NAMALWA (cell line): ENCODE data around the gene CIC.

Experiments used
- DNase-seq: peaks from one replicate; pipeline ENCODE4 v3.0.0-alpha.2; 2015; ENCODE audit warnings: low spot score

Gene CIC

DNA sequence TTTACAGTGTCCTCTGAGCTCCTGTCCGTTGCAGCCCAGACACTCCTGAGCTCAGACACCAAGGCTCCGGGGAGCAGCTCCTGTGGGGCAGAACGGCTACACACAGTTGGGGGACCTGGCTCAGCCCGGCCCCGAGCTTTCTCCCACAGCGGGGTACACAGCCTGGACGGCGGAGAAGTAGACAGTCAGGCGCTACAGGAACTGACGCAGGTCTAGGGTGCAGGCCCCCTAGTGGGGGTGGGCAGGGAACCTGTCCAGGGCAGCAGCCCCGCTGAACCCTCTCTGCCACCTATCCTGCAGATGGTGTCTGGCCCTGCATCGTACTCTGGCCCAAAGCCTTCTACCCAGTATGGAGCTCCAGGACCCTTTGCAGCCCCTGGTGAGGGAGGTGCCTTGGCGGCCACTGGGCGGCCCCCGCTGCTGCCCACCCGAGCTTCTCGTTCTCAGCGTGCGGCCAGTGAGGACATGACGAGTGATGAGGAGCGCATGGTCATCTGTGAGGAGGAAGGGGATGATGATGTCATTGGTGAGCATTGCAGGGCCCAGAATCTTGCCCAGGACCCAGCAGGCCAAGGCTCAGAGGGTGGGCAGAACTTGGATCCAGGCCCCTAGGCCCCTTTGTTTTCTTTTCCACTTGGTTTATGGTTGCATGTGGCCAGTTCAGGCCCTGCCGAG lies 20.0 kb downstream of the CIC start:
- DNase-seq = no peak

DNA sequence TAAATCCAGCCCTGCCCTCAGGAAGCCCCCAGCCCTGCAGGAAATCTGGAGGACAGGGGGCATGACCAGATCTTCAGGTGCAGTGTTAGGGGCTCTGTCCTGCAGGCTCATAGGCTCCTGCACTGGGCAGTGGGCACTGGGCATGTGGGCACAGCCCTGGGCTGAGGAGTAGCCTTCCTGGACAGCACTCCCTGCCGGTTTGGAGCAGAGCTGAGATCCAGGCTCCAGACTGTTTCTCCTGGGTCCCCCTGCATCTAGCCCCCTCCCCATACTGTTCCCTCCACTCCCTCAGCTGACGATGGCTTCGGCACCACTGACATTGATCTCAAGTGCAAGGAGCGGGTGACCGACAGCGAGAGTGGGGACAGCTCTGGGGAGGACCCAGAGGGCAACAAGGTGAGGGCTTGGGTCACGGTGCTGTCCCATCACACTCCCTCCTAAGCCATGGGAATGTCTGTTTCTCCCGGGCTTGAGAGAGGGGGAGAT lies 20.5 kb downstream of the CIC start:
- no peak for DNase-seq

DNA sequence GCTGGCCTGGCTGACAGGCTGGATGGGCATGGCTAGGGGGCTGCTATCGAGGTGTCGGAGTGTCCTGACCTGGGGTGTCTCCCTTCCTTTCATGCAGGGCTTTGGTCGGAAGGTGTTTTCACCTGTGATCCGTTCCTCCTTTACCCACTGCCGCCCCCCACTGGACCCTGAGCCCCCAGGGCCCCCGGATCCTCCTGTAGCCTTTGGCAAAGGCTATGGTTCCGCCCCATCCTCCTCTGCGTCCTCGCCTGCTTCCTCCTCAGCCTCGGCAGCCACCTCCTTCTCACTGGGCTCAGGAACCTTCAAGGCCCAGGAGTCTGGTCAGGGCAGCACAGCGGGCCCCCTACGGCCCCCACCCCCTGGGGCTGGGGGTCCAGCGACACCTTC lies 21.1 kb downstream of the CIC start:
- DNase-seq = no peak

DNA sequence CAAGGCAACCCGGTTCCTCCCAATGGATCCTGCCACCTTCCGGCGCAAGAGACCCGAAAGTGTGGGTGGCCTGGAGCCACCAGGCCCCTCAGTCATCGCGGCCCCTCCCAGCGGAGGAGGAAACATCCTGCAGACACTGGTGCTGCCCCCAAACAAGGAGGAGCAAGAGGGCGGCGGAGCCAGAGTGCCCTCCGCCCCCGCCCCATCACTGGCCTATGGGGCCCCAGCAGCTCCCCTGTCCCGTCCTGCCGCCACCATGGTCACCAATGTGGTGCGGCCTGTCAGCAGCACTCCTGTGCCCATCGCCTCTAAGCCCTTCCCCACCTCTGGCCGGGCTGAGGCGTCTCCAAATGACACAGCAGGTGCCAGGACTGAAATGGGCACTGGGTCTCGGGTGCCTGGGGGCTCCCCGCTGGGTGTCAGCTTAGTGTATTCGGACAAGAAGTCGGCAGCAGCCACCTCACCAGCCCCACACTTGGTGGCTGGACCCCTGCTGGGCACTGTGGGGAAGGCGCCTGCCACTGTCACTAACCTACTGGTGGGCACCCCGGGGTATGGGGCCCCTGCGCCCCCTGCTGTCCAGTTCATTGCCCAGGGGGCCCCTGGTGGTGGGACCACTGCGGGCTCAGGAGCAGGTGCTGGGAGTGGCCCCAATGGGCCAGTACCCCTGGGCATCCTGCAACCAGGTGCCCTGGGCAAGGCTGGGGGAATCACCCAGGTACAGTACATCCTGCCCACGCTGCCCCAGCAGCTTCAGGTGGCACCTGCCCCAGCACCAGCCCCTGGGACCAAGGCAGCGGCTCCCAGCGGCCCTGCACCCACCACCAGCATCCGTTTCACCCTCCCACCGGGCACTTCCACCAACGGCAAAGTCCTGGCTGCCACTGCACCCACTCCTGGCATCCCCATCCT lies 21.7 kb downstream of the CIC start:
- DNase-seq = peak; percentile 88

DNA sequence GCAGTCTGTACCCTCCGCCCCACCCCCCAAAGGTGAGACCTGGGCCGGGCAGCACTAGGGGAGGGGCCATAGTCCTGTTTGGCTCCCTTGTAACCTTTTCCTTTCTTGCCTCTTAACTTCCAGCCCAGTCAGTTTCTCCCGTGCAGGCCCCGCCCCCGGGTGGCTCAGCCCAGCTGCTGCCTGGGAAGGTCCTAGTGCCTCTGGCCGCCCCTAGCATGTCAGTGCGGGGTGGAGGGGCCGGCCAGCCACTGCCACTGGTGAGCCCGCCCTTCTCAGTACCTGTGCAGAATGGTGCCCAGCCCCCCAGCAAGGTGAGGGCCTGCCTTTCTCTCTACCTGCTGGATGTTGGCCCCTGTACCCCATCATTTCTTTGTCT lies 22.4 kb downstream of the CIC start:
- no peak for DNase-seq

DNA sequence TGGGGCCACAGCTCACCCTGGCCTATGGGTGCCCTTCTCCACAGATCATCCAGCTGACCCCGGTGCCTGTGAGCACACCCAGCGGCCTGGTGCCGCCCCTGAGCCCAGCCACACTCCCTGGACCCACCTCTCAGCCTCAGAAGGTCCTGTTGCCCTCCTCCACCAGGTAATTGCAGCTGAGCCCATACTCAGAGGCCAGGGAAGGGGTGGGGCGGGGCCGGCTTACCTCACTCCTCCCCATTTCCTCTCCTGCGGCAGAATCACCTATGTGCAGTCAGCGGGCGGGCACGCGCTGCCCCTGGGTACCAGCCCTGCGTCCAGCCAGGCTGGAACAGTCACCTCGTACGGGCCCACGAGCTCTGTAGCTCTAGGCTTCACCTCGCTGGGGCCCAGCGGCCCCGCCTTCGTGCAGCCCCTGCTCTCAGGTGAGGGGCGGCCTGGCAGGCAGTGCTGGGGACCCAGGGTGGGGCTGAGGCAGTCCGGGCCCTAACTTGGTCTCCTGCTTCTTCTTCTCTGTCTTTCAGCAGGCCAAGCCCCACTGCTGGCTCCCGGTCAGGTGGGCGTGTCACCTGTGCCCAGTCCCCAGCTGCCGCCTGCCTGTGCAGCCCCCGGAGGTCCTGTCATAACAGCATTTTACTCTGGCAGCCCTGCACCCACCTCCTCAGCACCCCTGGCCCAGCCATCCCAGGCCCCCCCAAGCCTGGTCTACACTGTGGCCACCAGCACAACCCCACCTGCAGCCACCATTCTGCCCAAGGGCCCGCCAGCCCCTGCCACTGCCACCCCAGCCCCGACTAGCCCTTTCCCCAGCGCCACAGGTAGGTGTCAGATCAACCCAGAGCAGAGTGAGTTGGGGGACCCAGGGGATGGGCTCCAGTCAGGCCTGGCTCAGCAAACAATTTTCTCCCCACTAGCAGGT lies 23.2 kb downstream of the CIC start:
- no peak for DNase-seq

DNA sequence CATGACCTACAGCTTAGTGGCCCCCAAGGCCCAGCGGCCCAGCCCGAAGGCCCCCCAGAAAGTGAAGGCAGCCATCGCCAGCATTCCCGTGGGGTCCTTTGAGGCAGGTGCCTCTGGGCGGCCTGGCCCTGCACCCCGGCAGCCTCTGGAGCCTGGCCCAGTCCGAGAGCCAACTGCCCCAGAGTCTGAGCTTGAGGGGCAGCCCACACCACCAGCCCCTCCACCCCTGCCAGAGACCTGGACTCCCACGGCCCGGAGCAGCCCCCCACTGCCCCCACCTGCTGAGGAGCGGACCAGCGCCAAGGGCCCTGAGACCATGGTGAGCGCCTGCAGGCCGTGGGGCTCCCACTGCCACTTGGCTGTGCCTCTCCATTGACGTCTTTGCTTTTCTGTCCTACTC lies 23.9 kb downstream of the CIC start:
- DNase-seq = no peak

DNA sequence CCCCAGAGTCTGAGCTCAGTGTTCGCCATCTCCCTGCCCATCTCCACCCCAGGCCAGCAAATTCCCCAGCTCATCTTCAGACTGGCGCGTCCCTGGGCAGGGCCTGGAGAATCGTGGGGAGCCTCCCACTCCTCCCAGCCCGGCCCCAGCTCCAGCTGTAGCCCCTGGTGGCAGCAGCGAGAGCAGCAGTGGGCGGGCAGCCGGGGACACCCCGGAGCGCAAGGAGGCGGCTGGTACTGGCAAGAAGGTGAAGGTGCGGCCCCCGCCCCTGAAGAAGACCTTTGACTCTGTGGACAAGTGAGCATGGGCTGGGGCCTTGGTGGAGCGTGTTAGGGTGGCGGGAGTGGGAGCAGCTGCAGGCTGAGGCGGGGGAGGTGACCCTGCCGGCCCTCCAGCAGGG lies 24.5 kb downstream of the CIC start:
- DNase-seq = no peak

DNA sequence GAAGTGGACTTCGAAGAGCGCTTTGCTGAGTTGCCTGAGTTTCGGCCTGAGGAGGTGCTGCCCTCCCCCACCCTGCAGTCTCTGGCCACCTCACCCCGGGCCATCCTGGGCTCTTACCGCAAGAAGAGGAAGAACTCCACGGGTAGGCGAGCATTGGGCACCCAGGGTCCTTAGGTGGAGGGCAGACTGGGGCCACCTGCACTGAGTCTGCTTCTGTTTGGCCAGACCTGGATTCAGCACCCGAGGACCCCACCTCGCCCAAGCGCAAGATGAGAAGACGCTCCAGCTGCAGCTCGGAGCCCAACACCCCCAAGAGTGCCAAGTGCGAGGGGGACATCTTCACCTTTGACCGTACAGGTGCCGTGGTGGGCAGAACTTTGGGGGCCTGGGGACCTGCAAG lies 24.9 kb downstream of the CIC start:
- no peak for DNase-seq

DNA sequence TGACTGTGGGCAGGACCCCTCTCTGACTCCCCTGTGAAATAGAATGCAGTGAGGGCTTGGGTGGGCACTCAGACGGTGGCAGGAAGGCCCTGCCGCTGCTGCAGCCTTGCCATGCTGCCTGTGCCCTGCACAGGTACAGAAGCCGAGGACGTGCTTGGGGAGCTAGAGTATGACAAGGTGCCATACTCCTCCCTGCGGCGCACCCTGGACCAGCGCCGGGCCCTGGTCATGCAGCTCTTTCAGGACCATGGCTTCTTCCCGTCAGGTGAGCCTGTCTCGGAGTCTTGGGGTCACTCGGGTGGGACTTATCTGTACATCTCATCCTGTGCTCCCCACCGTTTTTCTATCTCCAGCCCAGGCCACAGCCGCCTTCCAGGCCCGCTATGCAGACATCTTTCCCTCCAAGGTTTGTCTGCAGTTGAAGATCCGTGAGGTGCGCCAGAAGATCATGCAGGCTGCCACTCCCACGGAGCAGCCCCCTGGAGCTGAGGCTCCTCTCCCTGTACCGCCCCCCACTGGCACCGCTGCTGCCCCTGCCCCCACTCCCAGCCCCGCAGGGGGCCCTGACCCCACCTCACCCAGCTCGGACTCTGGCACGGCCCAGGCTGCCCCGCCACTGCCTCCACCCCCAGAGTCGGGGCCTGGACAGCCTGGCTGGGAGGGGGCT lies 25.6 kb downstream of the CIC start:
- DNase-seq = no peak

DNA sequence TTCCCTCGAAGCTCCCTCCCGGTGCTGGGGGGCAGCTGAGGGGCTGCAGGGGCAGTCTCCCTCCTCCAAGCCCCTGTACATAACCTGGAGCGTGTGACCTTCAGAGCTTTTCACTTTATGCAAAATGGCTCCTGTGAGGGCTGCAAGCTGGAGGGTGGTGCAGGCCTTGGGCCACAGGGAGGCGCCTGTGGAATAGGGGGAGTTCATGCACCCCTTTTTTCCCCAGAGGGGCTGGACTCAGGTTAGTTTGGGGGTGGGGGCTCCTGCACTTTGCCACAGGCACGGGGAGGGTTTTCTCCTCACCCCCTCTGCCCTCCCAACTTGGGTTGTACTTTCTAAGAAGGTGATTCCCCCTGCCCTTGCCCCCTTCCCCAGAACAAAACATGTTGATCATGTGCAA lies 26.3 kb downstream of the CIC start:
- no peak for DNase-seq

DNA sequence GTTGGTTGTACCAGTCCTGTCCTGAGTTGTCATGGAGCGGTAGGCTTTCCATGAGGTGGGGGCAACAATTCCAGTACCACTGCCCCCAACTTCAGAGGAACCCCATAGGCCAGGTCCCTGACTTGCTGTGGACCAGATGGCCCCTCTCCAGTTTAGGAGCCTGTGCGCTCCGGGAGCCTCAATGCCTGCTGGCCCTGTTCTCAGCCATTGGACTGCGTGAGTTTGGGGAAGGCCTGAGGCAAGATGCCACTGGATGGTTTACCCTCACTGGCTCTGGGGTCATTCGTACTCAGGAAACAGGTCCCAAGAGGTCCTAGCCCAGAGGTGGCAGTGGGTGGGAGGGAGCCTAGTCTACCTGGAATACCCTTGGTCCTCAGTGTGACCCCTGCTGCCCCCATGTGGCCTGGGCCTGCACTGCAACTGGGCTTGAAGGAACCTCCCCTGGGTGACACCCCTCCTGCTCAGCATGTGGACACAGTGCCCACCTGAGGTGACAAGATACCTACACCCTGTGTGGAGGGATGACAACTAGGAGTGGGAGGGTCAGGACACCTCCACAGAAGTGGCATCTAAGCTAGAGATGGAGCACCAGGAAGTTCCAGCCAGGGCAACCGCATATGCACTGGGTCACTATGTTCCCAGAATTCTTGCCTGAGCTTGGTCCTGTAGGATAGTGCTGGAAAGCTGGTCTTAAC lies 26.9 kb downstream of the CIC start:
- DNase-seq = peak; percentile 87

DNA sequence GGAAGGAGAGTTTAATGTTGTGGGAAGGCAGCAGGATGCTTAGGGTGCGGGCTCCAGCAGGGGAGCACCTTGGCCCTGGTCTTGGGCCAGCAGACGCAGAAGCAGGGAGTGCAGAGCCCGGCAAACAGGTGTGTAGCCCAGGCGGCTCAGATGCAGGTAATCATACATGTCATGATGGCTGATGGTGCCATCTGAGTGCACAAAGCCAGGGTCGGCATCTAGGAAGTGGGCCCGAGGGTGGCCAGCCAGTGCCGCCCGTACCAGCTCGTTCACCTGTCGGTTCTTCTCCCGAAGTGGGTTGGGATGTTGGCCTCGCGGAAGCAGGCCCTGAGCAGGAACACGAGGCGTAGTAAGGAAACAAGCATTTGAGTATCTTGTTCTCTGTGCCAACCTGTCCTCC lies 28.0 kb downstream of the CIC start:
- no peak for DNase-seq

DNA sequence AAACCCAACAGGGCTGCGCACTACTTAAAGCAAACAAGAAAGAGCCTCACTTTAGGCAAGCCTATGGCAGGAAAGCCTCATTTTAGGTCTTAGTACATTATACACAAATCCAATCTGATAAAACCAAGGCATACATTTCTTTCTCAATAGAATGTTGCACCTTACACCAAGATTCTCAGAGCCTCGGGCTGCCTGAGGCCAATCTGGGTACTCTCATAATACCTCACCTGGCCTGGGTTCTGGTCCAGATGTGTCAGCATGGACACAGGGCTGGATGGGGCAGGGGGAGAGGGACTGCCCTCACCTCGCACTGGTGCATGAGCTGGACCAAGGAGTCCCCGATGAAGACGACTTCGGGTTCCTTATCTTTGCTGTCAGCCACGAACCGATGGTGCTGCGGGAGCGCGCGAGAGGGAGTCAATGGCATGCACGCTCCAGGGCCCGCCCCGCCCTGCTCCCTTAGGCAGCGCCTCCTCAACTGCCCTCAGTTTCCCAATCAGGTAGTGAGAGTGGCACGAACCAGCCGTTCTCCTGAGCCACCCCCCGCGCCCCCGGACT lies 32.7 kb downstream of the CIC start, which contains the start of gene PRR19:
TSS of gene PRR19 (plus strand) at position 487 of the 558 bp plus-strand sequence. CDS start 7,453 bp downstream, outside the sequence.
- DNase-seq = peak; percentile 34

DNA sequence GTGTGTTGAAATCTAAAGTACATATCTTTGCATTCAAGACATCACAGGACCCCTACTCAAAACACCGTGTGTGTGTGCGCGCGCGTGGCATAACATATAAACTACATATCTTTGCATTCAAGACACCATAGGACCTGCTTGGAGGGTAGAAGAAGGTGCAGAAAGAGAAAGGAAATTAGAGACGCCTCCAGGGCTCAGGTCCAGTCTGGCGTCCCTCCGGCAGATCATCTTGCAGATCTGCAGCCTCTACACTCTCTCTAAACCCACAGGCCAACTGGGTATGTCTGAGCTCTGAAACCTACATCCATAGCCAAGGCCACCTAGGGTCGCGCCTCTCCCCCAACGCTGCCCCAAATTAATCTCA lies 34.0 kb downstream of the CIC start:
- DNase-seq = no peak

DNA sequence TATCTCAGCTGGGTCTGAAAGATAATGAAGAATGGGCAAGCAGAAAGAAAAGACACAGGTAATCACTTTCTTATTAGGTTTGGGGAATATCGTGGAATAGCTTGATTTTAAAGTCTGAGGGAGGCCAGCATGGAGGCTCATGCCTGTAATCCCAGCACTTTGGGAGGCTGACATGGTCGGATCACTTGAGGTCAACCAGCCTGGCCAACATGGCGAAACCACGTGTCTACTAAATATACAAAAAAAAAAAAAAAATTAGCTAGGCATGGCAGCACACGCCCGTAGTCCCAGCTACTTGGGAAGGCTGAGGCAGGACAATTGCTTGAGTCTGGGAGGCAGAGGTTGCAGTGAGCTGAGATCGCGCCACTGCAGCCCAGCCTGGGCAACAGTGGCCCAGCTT lies 34.8 kb downstream of the CIC start:
- no peak for DNase-seq

DNA sequence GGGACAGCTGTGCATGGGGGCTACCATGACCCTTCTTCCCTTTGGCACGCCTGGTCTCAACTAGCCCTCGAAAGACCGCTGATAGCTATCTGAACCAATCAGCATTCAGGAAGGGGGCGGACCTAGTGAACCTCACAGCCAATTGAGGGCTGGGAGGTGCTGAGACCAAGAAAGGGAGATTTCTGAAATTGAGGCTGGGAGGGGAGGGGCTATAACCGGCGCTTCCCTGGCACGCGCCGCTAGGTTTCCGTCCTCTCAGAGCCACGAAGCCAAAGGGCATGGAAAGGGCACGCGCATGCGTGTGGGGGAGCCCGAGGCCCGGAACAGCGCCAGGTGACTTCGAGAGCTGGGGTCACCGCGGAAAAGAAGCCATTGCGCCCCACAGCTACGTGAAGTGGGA lies 37.6 kb downstream of the CIC start:
- no peak for DNase-seq

DNA sequence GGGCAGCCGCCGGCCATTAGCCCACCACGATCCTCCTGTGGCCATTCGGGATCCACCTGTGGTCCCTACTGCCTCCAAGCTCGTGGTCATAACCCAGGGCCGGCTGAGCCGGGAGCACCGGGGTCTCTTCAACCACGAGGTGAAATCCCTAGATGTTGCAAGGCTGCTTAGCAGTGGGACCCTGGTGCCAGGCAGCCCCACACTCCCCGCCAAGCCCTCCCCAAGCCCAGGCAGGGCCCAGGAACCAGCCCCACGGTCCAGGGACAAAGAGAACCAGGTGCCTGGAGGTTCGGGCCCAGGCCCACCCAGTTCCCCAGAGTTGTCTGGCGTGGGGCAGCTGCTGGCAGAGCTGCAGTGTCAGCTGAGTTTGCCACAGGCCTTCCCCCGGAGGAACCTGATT lies 40.6 kb downstream of the CIC start:
- no peak for DNase-seq

DNA sequence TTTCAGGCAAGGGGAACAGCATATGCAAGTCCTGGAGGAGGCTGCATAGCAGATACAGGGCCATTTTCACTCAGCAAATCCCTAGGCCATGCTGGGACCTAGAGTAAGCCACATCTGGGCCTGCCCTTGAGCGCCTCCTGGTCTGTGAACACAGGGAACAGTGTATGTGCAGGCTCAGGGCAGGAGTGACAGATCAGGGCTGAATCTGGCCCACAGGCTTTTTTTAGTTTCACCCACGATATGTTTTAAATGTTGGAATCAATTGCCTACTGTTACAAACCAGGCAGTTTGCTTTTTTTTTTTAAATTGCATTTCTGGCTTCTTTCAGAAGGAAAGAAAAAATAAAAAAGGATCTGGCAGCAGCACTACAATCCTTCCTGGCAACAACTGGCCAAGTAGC lies 42.6 kb downstream of the CIC start:
- peak; percentile 40 for DNase-seq

DNA sequence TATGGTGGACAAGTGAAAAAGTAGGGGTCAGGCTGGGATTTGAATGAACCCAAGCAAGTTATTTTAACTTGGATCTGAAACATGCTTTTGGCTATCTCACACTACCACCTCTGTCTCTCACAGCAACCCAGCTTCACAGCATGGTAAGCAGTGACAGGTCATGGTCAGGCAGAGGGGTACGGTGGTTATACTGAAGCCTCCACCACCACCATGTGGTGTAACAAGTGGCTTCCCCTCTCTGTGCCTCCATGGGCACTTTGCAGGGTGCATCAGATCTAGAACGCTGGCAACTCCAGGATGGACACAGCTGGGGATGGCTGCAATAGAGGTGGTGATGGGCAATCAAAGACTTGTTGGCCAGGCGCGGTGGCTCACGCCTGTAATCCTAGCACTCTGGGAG lies 43.3 kb downstream of the CIC start:
- no peak for DNase-seq
